Stomach (tissue), 9 donors: Measurements from ENCODE around the gene PHETA1. TPM values are rescaled to one million over a fixed set of nuclear protein-coding genes. Genes with fewer than 3 reads are reported as not detected.
"Not testable (repeated sequence)": the region's sequence is repeated elsewhere in the genome, so short reads cannot be mapped to it uniquely, and the experiment has no call there.

Source experiments
- DNase-seq, 2 donors: peaks; one replicate each; pipeline versions ENCODE4 v3.0.0 to v3.0.0-alpha.2; 2013 to 2019
- H3K27ac ChIP-seq, 5 donors: fragments of 200-600 bp in 4 of 5; sonication (generic) in 4 of 5; one replicate each; pipeline ENCODE4 v1.5.1; 2013 to 2019; ENCODE audit warnings: mild to moderate bottlenecking in 1 of 5, moderate library complexity in 1 of 5
- H3K27me3 ChIP-seq, 3 donors: fragments of 200-600 bp; sonication (generic); one replicate each; pipeline ENCODE4 v1.5.1; 2017 to 2019; ENCODE audit warnings: mixed run types in 1 of 3
- H3K36me3 ChIP-seq, 4 donors: fragments of 200-600 bp; sonication (generic); 1 replicate in 3 of 4; 2 replicates in 1 of 4; pipeline ENCODE4 v1.5.1; 2016 to 2019
- H3K4me1 ChIP-seq, 4 donors: fragments of 200-600 bp; sonication (generic); one replicate each; pipeline ENCODE4 v1.5.1; 2016 to 2019
- H3K4me3 ChIP-seq, 4 donors: fragments of 200-600 bp; sonication (generic) in 3 of 4; one replicate each; pipeline ENCODE4 v1.5.1; 2016 to 2019; ENCODE audit warnings: mild to moderate bottlenecking in 1 of 4
- H3K9me3 ChIP-seq, 4 donors: fragments of 200-600 bp; sonication (generic); one replicate each; pipeline ENCODE4 v1.5.1; 2016 to 2019
- EP300 ChIP-seq: sonication (generic); formaldehyde crosslinking; IDR thresholded peaks from one replicate; pipeline ENCODE4 v1.6.1; 2017; ENCODE audit warnings: antibody characterized with exemption
- POLR2A ChIP-seq, 4 donors: fragments of 450-650 bp; IDR thresholded peaks; one replicate each; pipeline ENCODE4 v1.6.1; 2016; ENCODE audit warnings: antibody characterized with exemption in 4 of 4, control low read depth in 2 of 4, mild to moderate bottlenecking in 1 of 4, moderate library complexity in 1 of 4
- POLR2AphosphoS5 ChIP-seq, 3 donors: sonication (generic); formaldehyde crosslinking; IDR thresholded peaks; one replicate each; pipeline ENCODE4 v1.6.1; 2016; ENCODE audit warnings: antibody characterized with exemption in 3 of 3
- WGBS, 5 donors: extraction: QIAGEN DNeasy Blood & Tissue Kit in 3 of 5; methylation state at CpG; one replicate each; pipeline versions ENCODE4 v1.1.5 to v1.1.7; 2013 to 2018; 5-methylcytosine and 5-hydroxymethylcytosine counted together
- intact Hi-C: fragments of 100-400 bp; cut with DNase I; formaldehyde crosslinking; loops from one replicate; pipeline ENCODE4 v1.15.1; 2023; ENCODE audit warnings: low total_unique reads
- polyA plus RNA-seq, 3 donors: library from polyadenylated mRNA; stranded (reverse); fragments of 200-250 nt; gene quantifications; one replicate each; pipeline ENCODE4 v1.2.3, GENCODE V29; 2013
- total RNA-seq, 5 donors: library from RNA; depleted of rRNA; stranded (reverse); fragments of >200 nt; gene quantifications; one replicate each; pipeline versions ENCODE4 v1.1.0 to v1.2.3, GENCODE V29; 2014 to 2016
- TF ChIP-seq, protein P1 (sequence below), 7 experiments: fragments of 450-650 bp in 4 of 7; fragments of 200-600 bp in 3 of 7; sonication (generic) in 3 of 7; IDR thresholded peaks; one replicate each; pipeline ENCODE4 v1.5.1; 2016 to 2019; ENCODE audit warnings: antibody characterized with exemption in 7 of 7, control low read depth in 2 of 7, mild to moderate bottlenecking in 1 of 7
- donor health status: healthy with polysubstance abuse.
- donor health status: Bipolar disorder and iron deficiency.
- donor health status: healthy.

The PHETA1 gene
- total and polyA plus RNA-seq, 8 donors = 7.0 to 59.3 (median 17.7) TPM

DNA sequence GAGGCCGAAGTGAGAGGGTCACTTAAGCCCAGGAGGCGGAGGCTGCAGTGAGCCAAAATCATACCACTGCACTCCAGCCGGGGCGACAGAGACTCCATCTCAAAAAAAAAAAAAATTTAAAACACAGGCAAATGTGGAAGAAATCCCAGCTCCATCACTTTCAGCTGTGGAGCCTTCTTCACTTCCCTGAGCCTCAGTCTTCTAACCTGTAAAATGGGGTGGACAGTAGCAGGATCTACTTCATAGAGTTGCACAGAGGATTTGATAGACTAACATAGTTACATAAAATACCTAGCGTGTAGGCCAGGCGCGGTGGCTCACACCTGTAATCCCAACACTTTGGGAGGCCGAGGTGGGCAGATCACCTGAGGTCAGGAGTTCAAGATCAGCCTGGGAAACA, 26.5 kb downstream of the PHETA1 start:
- Histone ChIP-seq H3K4me1 (peaks cover 0 to 11% (median 3%) of the 10 kb centered on the region in 4 donors), H3K27ac (no peak overlapping the region), H3K27me3 (no peaks in the 10 kb centered on the region), H3K9me3 (peaks cover 0 to 3% (median under 1%) of the 10 kb centered on the region in 4 donors), H3K36me3 (no peaks in the 10 kb centered on the region), H3K4me3 (no peak overlapping the region)
- TF ChIP-seq POLR2AphosphoS5 (IDR thresholded peaks at IDR 0.05) (no peak), POLR2A (IDR thresholded peaks at IDR 0.05) (no peak), EP300 (no peak)
- TF ChIP-seq, protein P1, sequence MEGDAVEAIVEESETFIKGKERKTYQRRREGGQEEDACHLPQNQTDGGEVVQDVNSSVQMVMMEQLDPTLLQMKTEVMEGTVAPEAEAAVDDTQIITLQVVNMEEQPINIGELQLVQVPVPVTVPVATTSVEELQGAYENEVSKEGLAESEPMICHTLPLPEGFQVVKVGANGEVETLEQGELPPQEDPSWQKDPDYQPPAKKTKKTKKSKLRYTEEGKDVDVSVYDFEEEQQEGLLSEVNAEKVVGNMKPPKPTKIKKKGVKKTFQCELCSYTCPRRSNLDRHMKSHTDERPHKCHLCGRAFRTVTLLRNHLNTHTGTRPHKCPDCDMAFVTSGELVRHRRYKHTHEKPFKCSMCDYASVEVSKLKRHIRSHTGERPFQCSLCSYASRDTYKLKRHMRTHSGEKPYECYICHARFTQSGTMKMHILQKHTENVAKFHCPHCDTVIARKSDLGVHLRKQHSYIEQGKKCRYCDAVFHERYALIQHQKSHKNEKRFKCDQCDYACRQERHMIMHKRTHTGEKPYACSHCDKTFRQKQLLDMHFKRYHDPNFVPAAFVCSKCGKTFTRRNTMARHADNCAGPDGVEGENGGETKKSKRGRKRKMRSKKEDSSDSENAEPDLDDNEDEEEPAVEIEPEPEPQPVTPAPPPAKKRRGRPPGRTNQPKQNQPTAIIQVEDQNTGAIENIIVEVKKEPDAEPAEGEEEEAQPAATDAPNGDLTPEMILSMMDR (IDR thresholded peaks at IDR 0.05) = no peak
- WGBS, 5 donors = 85 to 96% (median 94%) methylated on average over 8 of the region's 8 CpGs
- no peak for DNase-seq
- intact Hi-C loops = no loop called here

DNA sequence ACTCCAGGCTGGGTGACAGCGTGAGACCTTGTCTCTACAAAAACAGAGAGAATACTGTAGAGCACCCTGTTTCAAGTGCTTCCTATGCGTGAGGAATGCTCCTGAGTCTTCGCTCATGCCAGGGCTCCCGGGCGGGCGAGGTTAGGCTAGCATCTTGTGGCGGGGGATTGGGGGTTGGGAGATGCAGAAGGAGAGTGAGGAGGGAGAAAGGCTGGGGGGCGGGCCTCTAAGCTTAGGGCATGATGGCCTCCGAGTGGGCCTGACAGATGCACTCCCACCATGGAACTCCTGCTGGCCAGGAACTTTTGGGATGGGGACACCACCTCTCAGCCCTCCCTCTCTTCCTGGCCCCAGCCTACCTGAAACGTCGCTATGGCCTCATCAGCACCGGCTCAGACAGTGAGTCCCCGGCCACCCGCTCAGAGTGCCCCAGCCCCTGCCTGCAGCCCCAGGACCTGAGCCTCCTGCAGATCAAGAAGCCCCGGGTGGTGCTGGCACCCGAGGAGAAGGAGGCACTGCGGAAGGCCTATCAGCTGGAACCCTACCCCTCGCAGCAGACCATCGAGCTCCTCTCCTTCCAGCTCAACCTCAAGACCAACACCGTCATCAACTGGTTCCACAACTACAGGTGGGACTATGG, 27.3 kb downstream of the PHETA1 start:
- WGBS, 5 donors = 86 to 94% (median 91%) methylated on average over 14 to 20 of the region's 20 CpGs
- H3K4me3 ChIP-seq = no peak overlapping the region
- no peaks in the 10 kb centered on the region for H3K27me3 ChIP-seq
- TF ChIP-seq EP300 (no peak), POLR2AphosphoS5 (IDR thresholded peaks at IDR 0.05) (no peak), POLR2A (IDR thresholded peaks at IDR 0.05) (no peak)
- TF ChIP-seq, protein P1 (IDR thresholded peaks at IDR 0.05) = no peak
- intact Hi-C loops = no loop called here
- H3K36me3 ChIP-seq = no peaks in the 10 kb centered on the region
- peaks cover 0 to 3% (median 0%) of the 10 kb centered on the region in 4 donors for H3K9me3 ChIP-seq
- H3K27ac ChIP-seq = peak overlapping the region in 1 of 5 donors; percentile 54
- DNase-seq = no peak
- peaks cover 0 to 11% (median 3%) of the 10 kb centered on the region in 4 donors for H3K4me1 ChIP-seq

DNA sequence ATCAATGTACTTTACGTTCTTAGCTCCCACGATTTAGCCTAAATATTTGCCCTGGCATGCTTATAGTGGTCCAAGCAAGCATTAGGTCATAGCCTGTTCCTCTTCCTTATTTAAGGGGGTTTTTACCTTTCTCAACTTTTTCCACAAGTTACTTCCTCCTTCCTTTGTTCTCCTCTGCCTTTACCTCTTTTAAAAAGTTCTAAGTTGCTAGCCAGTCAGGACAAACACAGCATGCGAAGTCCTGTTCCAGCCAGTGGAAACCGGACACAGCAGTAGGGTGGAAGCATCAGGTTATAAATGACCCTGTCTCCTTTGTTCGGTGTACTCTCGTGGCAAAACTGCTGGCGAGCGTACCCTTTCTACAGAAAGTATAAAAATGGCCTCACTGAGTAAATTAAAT, 28.2 kb downstream of the PHETA1 start:
- intact Hi-C loops, H3K9me3 ChIP-seq, H3K27me3 ChIP-seq, H3K36me3 ChIP-seq, H3K4me3 ChIP-seq, DNase-seq: not testable (repeated sequence)
- peak in 1 of 3 donors; percentile 47 for TF ChIP-seq POLR2AphosphoS5 (IDR thresholded peaks at IDR 0.05)
- peaks cover 0 to 11% (median 3%) of the 10 kb centered on the region in 4 donors for H3K4me1 ChIP-seq
- 30 to 60% (median 42%) methylated on average over 8 of the region's 8 CpGs for WGBS, 5 donors
- H3K27ac ChIP-seq = peak overlapping the region in 2 of 5 donors; percentile 5 to 59

DNA sequence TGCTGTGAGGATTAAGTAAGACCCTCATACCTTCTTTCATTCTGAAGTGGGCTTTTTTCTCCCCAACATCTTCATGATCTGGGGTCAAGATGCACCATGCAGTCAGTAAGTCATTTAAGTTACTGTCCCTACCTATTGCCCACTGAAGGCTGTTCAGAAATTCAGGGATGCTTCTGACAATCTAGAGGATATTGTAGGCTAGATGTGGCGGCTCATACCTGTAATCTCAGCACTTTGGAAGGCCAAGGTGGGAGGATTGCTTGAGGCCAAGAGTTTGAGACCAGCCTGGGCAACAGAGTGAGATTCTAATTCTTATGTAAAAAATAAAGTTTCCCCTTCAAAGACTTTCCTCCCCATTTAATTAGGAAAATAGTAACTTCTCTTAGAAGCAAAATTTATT, 28.7 kb downstream of the PHETA1 start:
- TF ChIP-seq POLR2AphosphoS5 (IDR thresholded peaks at IDR 0.05) = no peak
- Histone ChIP-seq H3K4me1 (peaks cover 0 to 11% (median 3%) of the 10 kb centered on the region in 4 donors), H3K36me3 (no peaks in the 10 kb centered on the region), H3K27ac (peak overlapping the region in 2 of 5 donors; percentile 5 to 59), H3K9me3 (peaks cover 0 to 3% (median 0%) of the 10 kb centered on the region in 4 donors), H3K27me3 (no peaks in the 10 kb centered on the region), H3K4me3 (no peak overlapping the region)
- WGBS, 5 donors = 77 to 93% (median 83%) methylated on average over 1 of the region's 1 CpG
- intact Hi-C loops = no loop called here
- DNase-seq = no peak

DNA sequence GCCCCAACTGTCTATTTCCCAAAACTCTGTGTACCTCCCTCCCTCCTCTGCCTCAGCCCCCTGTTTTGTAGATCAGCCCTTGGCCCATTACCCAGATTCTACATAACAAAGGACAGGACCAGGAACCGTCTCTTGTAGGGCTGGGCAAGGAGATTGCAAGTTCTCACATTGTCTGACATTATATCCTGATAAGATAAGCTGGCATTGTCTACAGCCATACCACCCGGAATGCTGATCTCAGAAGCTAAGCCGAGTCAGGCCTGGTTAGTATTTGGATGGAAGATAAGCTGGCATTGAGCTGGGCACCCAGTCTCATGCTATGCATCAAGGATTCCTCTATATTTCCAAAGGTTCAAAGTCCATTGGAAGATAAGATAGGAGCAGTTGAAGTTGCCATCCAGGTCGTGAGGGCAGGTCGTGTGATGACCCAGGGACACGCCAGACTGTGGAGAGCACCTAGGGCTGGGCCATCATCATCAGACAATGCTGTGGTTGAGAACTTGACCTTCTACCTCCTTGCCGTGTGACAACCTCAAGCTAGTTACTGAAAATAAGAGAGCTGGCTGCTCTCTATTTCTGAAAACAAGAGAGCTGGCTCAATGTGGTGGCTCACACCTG, 29.5 kb downstream of the PHETA1 start:
- Histone ChIP-seq H3K9me3 (peaks cover 0 to 3% (median 0%) of the 10 kb centered on the region in 4 donors), H3K4me3 (no peak overlapping the region), H3K36me3 (no peaks in the 10 kb centered on the region), H3K27me3 (no peaks in the 10 kb centered on the region), H3K27ac (peak overlapping the region in 1 of 5 donors; percentile 59), H3K4me1 (peaks cover 0 to 11% (median 3%) of the 10 kb centered on the region in 4 donors)
- no peak for TF ChIP-seq EP300
- no peak for TF ChIP-seq POLR2A (IDR thresholded peaks at IDR 0.05)
- TF ChIP-seq, protein P1 (IDR thresholded peaks at IDR 0.05) = no peak
- no peak for TF ChIP-seq POLR2AphosphoS5 (IDR thresholded peaks at IDR 0.05)
- intact Hi-C loops = no loop called here
- 31 to 55% (median 38%) methylated on average over 7 of the region's 7 CpGs for WGBS, 5 donors
- DNase-seq = no peak
